Keratinocyte (primary cell): ENCODE data around the gene KDF1.

Experiments
- CTCF ChIP-seq, 3 experiments: IDR thresholded peaks in 1 of 3; conservative IDR thresholded peaks in 1 of 3; optimal IDR thresholded peaks in 1 of 3; 2 replicates in 2 of 3; 3 replicates in 1 of 3; pipeline versions ENCODE3 to v1.5.1; 2011; ENCODE audit warnings: low read length in 3 of 3, mild to moderate bottlenecking in 3 of 3, moderate library complexity in 2 of 3, control low read depth in 1 of 3, inconsistent platforms in 1 of 3; ENCODE audit not compliant: insufficient read depth in 2 of 3; ENCODE audit errors: extremely low read depth in 1 of 3
- EZH2 ChIP-seq: IDR thresholded peaks from one replicate; pipeline ENCODE4 v1.6.1; 2012; ENCODE audit warnings: inconsistent platforms, mild to moderate bottlenecking, low read length, moderate library complexity

GRCh38 chr1:27003745-27004470 is 43.6 kb upstream of the KDF1 start:
- TF ChIP-seq CTCF (optimal IDR thresholded peaks at IDR 0.05 in 1 of 3, IDR thresholded peaks at IDR 0.05 in 1 of 3, conservative IDR thresholded peaks at IDR 0.05 in 1 of 3; ENCODE audit: extremely low read depth in 1 of 3, insufficient read depth in 2 of 3, low read length in 3 of 3): no peak
- no peak for TF ChIP-seq EZH2
